GM19372 (cell line): Measurements from ENCODE around the gene IPP.
"Not testable (repeated sequence)": the region's sequence is repeated elsewhere in the genome, so short reads cannot be mapped to it uniquely, and the experiment has no call there.

ENCODE experiments used
- ATAC-seq: cut with Tn5 transposase; IDR thresholded peaks from one replicate; pipeline ENCODE4 v1.9.1; 2021; ENCODE audit warnings: mild to moderate bottlenecking, low read depth, moderate library complexity; ENCODE audit not compliant: unreplicated experiment

Gene IPP

GRCh38 chr1:45686015-45686287 lies 64.5 kb downstream of the IPP start:
- ATAC-seq, result peak; percentile 5

- ATAC-seq, result no peak
Measured at GRCh38 chr1:45685308-45686014, 65.0 kb downstream of the IPP start.

GRCh38 chr1:45684402-45684801 lies 66.1 kb downstream of the IPP start:
- ATAC-seq, result no peak

- no peak for ATAC-seq
Measured at GRCh38 chr1:45682942-45683341, 67.5 kb downstream of the IPP start.

- no peak for ATAC-seq
Measured at GRCh38 chr1:45679123-45679522, 71.3 kb downstream of the IPP start.

- ATAC-seq, result no peak
Measured at GRCh38 chr1:45678489-45678888, 72.0 kb downstream of the IPP start.

GRCh38 chr1:45677751-45678245 lies 72.7 kb downstream of the IPP start:
- ATAC-seq, result no peak

- ATAC-seq, result not testable (repeated sequence)
Measured at GRCh38 chr1:45676553-45676952, 73.9 kb downstream of the IPP start.

GRCh38 chr1:45674478-45674877 lies 76.0 kb downstream of the IPP start:
- ATAC-seq, result no peak

GRCh38 chr1:45673956-45674355 lies 76.5 kb downstream of the IPP start:
- no peak for ATAC-seq

GRCh38 chr1:45669859-45670655 lies 80.4 kb downstream of the IPP start:
- ATAC-seq, result no peak

- no peak for ATAC-seq
Measured at GRCh38 chr1:45669379-45669778, 81.1 kb downstream of the IPP start.

GRCh38 chr1:45668526-45668925 lies 81.9 kb downstream of the IPP start:
- ATAC-seq, result no peak

- no peak for ATAC-seq
Measured at GRCh38 chr1:45667321-45668111, 82.9 kb downstream of the IPP start.

- no peak for ATAC-seq
Measured at GRCh38 chr1:45666836-45667235, 83.6 kb downstream of the IPP start.

- no peak for ATAC-seq
Measured at GRCh38 chr1:45660336-45660735, 90.1 kb downstream of the IPP start.

GRCh38 chr1:45659222-45659621 lies 91.2 kb downstream of the IPP start:
- no peak for ATAC-seq

- ATAC-seq, result no peak
Measured at GRCh38 chr1:45658171-45658570, 92.3 kb downstream of the IPP start.

- no peak for ATAC-seq
Measured at GRCh38 chr1:45656573-45657226, 93.8 kb downstream of the IPP start.

GRCh38 chr1:45654540-45655280 lies 95.7 kb downstream of the IPP start:
- ATAC-seq, result no peak
